IMR-90 (cell line): ENCODE measurements around the gene MICU1. TPM values are rescaled to one million over a fixed set of nuclear protein-coding genes. Genes with fewer than 3 reads are reported as not detected.

ENCODE experiments used
- ATAC-seq: fragments of 200-7000 bp; cut with Tn5 transposase; 2 replicates; pipeline ENCODE4 v1.9.1; 2020; ENCODE audit warnings: low read depth, mild to moderate bottlenecking, moderate library complexity
- BruUV-seq: library from RNA; stranded (reverse); fragments of 400-500 nt; replicated peaks from 2 replicates; lab custom pipeline; 2021; lab: Mats Ljungman, UMichigan
- CTCF ChIA-PET: fragments of 300-600 bp; formaldehyde crosslinking; extraction: SDS; loops from one replicate; lab custom pipeline; 2021; ENCODE audit warnings: antibody characterized with exemption; lab: Yijun Ruan, JAX
- POLR2A ChIA-PET: fragments of 300-600 bp; sonication (Branson Sonifier 250); formaldehyde crosslinking; loops from one replicate; lab custom pipeline; 2022; ENCODE audit warnings: antibody characterized with exemption; ENCODE audit not compliant: unreplicated experiment; lab: Charles Lee
- DNase-seq: peaks from one replicate; pipeline ENCODE4 v3.0.0; 2013
- H2AFZ ChIP-seq: replicated peaks from 2 replicates; pipeline ENCODE3; 2013; ENCODE audit warnings: low read length, mild to moderate bottlenecking; ENCODE audit not compliant: poor library complexity
- H2AK5ac ChIP-seq: 2 replicates; pipeline ENCODE4 v1.6.1; 2013; ENCODE audit warnings: low read depth, low read length, inconsistent platforms
- H2AK9ac ChIP-seq: replicated peaks from 2 replicates; pipeline ENCODE3; 2013; ENCODE audit warnings: mild to moderate bottlenecking, low read depth, low read length, moderate library complexity; ENCODE audit not compliant: poor library complexity
- H2BK120ac ChIP-seq: 2 replicates; pipeline ENCODE4 v1.6.1; 2013; ENCODE audit warnings: low read depth, low read length, inconsistent platforms
- H2BK15ac ChIP-seq: 3 replicates; pipeline ENCODE4 v1.6.1; 2013; ENCODE audit warnings: low read depth, low read length, inconsistent platforms
- H2BK20ac ChIP-seq: 2 replicates; pipeline ENCODE4 v1.6.1; 2013; ENCODE audit warnings: low read depth, mild to moderate bottlenecking, inconsistent platforms, low read length, moderate library complexity
- H2BK5ac ChIP-seq: 2 replicates; pipeline ENCODE4 v1.6.1; 2013; ENCODE audit warnings: mild to moderate bottlenecking, low read depth, low read length, inconsistent platforms; ENCODE audit not compliant: poor library complexity, severe bottlenecking
- H3K14ac ChIP-seq: replicated peaks from 2 replicates; pipeline ENCODE4 v1.6.1; 2013; ENCODE audit warnings: low read depth, low read length, inconsistent platforms
- H3K18ac ChIP-seq: 2 replicates; pipeline ENCODE4 v1.6.1; 2013; ENCODE audit warnings: low read depth, low read length, control low read depth
- H3K23ac ChIP-seq: 2 replicates; pipeline ENCODE4 v1.6.1; 2013; ENCODE audit warnings: low read depth, low read length, inconsistent platforms
- H3K27ac ChIP-seq: 2 replicates; pipeline ENCODE4 v1.5.1; 2013; ENCODE audit warnings: mild to moderate bottlenecking, control low read depth, low read length; ENCODE audit not compliant: insufficient read depth
- H3K27me3 ChIP-seq: 2 replicates; pipeline ENCODE4 v1.6.1; 2013; ENCODE audit warnings: low read length; ENCODE audit not compliant: control insufficient read depth, insufficient read depth
- H3K36me3 ChIP-seq: 2 replicates; pipeline ENCODE4 v1.6.1; 2013; ENCODE audit warnings: low read length, mixed read lengths; ENCODE audit not compliant: control insufficient read depth, insufficient read depth
- H3K4ac ChIP-seq: 2 replicates; pipeline ENCODE4 v1.6.1; 2013; ENCODE audit warnings: low read depth, low read length, inconsistent platforms
- H3K4me1 ChIP-seq: 2 replicates; pipeline ENCODE4 v1.6.1; 2013; ENCODE audit warnings: low read length, mixed read lengths; ENCODE audit not compliant: control insufficient read depth, insufficient read depth
- H3K4me2 ChIP-seq: 2 replicates; pipeline ENCODE4 v1.6.1; 2013; ENCODE audit warnings: low read depth, mild to moderate bottlenecking, control low read depth, low read length, moderate library complexity
- H3K4me3 ChIP-seq: 2 replicates; pipeline ENCODE4 v1.5.1; 2013; ENCODE audit warnings: low read depth, mild to moderate bottlenecking, control low read depth, low read length, moderate library complexity; ENCODE audit not compliant: insufficient read depth
- H3K56ac ChIP-seq: 2 replicates; pipeline ENCODE4 v1.6.1; 2013; ENCODE audit warnings: low read length, inconsistent platforms; ENCODE audit not compliant: insufficient read depth; ENCODE audit errors: extremely low read depth
- H3K79me1 ChIP-seq, 2 experiments: 2 replicates each; pipeline ENCODE4 v1.6.1; 2013; ENCODE audit warnings: low read length in 2 of 2, inconsistent platforms in 1 of 2, low read depth in 1 of 2
- H3K9ac ChIP-seq: 2 replicates; pipeline ENCODE4 v1.6.1; 2013; ENCODE audit warnings: low read depth, low read length, control low read depth
- H3K9me1 ChIP-seq: 2 replicates; pipeline ENCODE4 v1.6.1; 2013; ENCODE audit warnings: low read length, inconsistent platforms; ENCODE audit not compliant: insufficient read depth
- H3K9me3 ChIP-seq: 2 replicates; pipeline ENCODE4 v1.6.1; 2013; ENCODE audit warnings: low read length; ENCODE audit not compliant: control insufficient read depth, insufficient read depth
- H4K20me1 ChIP-seq: 2 replicates; pipeline ENCODE4 v1.6.1; 2013; ENCODE audit warnings: low read length, inconsistent platforms; ENCODE audit not compliant: insufficient read depth
- H4K5ac ChIP-seq: 2 replicates; pipeline ENCODE4 v1.6.1; 2013; ENCODE audit warnings: mild to moderate bottlenecking, low read depth, low read length, control low read depth
- H4K8ac ChIP-seq, 2 experiments: 2 replicates each; pipeline ENCODE4 v1.6.1; 2013; ENCODE audit warnings: low read depth in 2 of 2, low read length in 2 of 2, control low read depth in 1 of 2, inconsistent platforms in 1 of 2
- H4K91ac ChIP-seq: 2 replicates; pipeline ENCODE4 v1.6.1; 2013; ENCODE audit warnings: low read depth, low read length, inconsistent platforms; ENCODE audit not compliant: insufficient read depth
- CHD1 ChIP-seq: IDR thresholded peaks from 2 replicates; pipeline ENCODE4 v1.6.1; 2012; ENCODE audit warnings: low read depth, low read length, improper control_type of control experiment
- FOS ChIP-seq: fragments of 150-350 bp; IDR thresholded peaks from 2 replicates; pipeline ENCODE4 v1.6.1; 2016; ENCODE audit warnings: low read depth, low read length
- NFE2L2 ChIP-seq: fragments of 150-350 bp; IDR thresholded peaks from 2 replicates; pipeline ENCODE4 v1.6.1; 2016; ENCODE audit warnings: low read depth, mild to moderate bottlenecking, low read length
- WGBS, 2 experiments: methylation state at CpG; one replicate each; pipeline versions ENCODE4 v1.1.5 to v1.1.7; 2013; ENCODE audit warnings: missing lambda C conversion rate in 2 of 2; ENCODE audit not compliant: insufficient read length in 1 of 2; ENCODE audit errors: extremely low coverage in 2 of 2; 5-methylcytosine and 5-hydroxymethylcytosine counted together
- dilution Hi-C: fragments of 300-500 bp; cut with HindIII; formaldehyde crosslinking; loops from one replicate; pipeline ENCODE4 v1.14.3; 2018; ENCODE audit warnings: low sequenced_read_pairs; ENCODE audit not compliant: unreplicated experiment
- in situ Hi-C: fragments of 300-500 bp; cut with MboI; formaldehyde crosslinking; loops from 3 replicates; pipeline ENCODE4 v1.14.3; 2019; ENCODE audit warnings: low sequenced_read_pairs, inconsistent platforms, mixed read lengths
- intact Hi-C: fragments of 100-400 bp; cut with micrococcal nuclease; formaldehyde crosslinking; loops from 2 replicates; pipeline ENCODE4 v1.10.0; 2022
- polyA plus RNA-seq, 3 experiments: library from polyadenylated mRNA; depleted of rRNA; stranded (reverse); fragments of >200 nt; gene quantifications; 2 replicates each; pipeline ENCODE4 v1.2.3, GENCODE V29; 2012; ENCODE audit warnings: low replicate concordance in 1 of 3
- total RNA-seq: library from RNA; depleted of rRNA; stranded (reverse); fragments of >200 nt; gene quantifications from 2 replicates; pipeline ENCODE4 v1.2.3, GENCODE V29; 2012

MICU1 gene
- total and polyA plus RNA-seq, 2 of the 4 experiments (the other 2 are of a cell fraction), result 43.6 to 44.7 TPM

DNA sequence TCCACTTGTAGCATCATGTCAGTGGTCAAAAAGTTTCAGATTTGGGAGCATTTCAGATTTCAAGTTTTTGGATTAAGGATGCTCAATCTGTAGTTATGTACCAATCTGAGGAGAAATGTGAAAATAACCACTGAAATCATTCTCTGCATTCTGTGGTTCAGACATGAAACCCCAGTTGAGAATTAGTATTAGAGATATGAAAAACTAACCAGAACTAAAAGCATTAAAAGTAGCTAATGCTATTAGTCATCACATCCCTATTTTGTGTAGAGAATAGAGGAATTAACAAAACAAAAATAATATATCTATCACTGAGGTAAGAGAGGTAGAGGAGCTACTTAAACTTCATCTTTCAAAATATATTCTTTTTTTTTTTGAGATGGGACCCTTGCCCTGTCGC is 28.0 kb downstream of the MICU1 start:
- POLR2A ChIA-PET, result no interaction called here
- dilution Hi-C loops, result no loop called here
- CTCF ChIA-PET, result interaction anchor here (0.6 kb wide), 1 partner anchor 102 kb away, joined by 5 read pairs; no protein-coding TSS in a partner anchor

More for the DNA sequence above, 28.0 kb downstream of the MICU1 start:
- Histone ChIP-seq H3K14ac (no peak overlapping the region), H2AFZ (no peak overlapping the region), H3K23ac (no peak overlapping the region; the same call in 1 of the 2 replicates), H2AK9ac (no peak overlapping the region), H2BK20ac (no peak overlapping the region), H3K9ac (no peak overlapping the region), H3K9me3 (no peaks in the 10 kb centered on the region), H3K9me1 (peaks cover 3% of the 10 kb centered on the region; the same call in 1 of the 2 replicates), H2BK120ac (no peak overlapping the region), H3K27ac (no peak overlapping the region), H3K56ac (no peak overlapping the region), H3K27me3 (no peaks in the 10 kb centered on the region), H2AK5ac (no peak overlapping the region), H4K91ac (no peak overlapping the region), H3K18ac (no peak overlapping the region), H3K4me2 (no peak overlapping the region), H3K4ac (no peak overlapping the region), H4K8ac (no peak overlapping the region), H3K36me3 (0 out of 2 replicates have a peak, but pooled peaks cover 2% of the 10 kb centered on the region), H3K4me3 (no peak overlapping the region), H3K4me1 (no peaks in the 10 kb centered on the region), H2BK15ac (no peak overlapping the region), H2BK5ac (no peak overlapping the region), H4K20me1 (no peaks in the 10 kb centered on the region; the same call in 1 of the 2 replicates), H3K79me1 (peaks cover 16 to 37% of the 10 kb centered on the region in 2 experiments), H4K5ac (no peak overlapping the region)
- DNase-seq, result peak; percentile 40
- in situ Hi-C loops, result no loop called here
- TF ChIP-seq CHD1, result no peak
- no peak for TF ChIP-seq NFE2L2
- TF ChIP-seq FOS, result no peak
- intact Hi-C loops, result no loop called here
- no TSS peak for BruUV-seq
- ATAC-seq, result peak; percentile 44; the same call in 1 of the 2 replicates
- WGBS, 2 experiments, result no CpG with 5 or more reads among the region's 1 CpG
